Activated naive CD8-positive, alpha-beta T cell treated with anti-CD3 and anti-CD28 coated beads, Interleukin-2, amount 10 ng/mL, durations not matched to agents 7 days and 5 days (primary cell): ENCODE results near the gene TGFBI. TPM values are rescaled to one million over a fixed set of nuclear protein-coding genes. Genes with fewer than 3 reads are reported as not detected.
A peak's percentile ranks its signal among the peaks of the same experiment; 100 is the strongest.

ENCODE experiments used
- ATAC-seq: fragments of 150-1000 bp; cut with Tn5 transposase; one replicate; pipeline ENCODE4 v1.10.0; 2021; ENCODE audit warnings: low read depth, moderate library complexity
- POLR2A ChIA-PET: fragments of 350-600 bp; sonication (Branson Sonifier 250); formaldehyde crosslinking; loops from one replicate; lab custom pipeline; 2021; ENCODE audit warnings: antibody characterized with exemption; lab: Charles Lee
- DNase-seq: peaks from one replicate; pipeline ENCODE4 v3.0.0; 2021
- H3K27ac Mint-ChIP-seq: one replicate; pipeline ENCODE4 v1.8.0; 2022; ENCODE audit warnings: mild to moderate bottlenecking, mixed read lengths
- H3K27me3 Mint-ChIP-seq: one replicate; pipeline ENCODE4 v1.8.0; 2022; ENCODE audit warnings: mild to moderate bottlenecking, moderate library complexity, mixed read lengths
- H3K36me3 Mint-ChIP-seq: one replicate; pipeline ENCODE4 v1.8.0; 2021; ENCODE audit warnings: mild to moderate bottlenecking, mixed read lengths
- H3K4me1 Mint-ChIP-seq: one replicate; pipeline ENCODE4 v1.8.0; 2021; ENCODE audit warnings: mixed read lengths
- H3K4me3 Mint-ChIP-seq: one replicate; pipeline ENCODE4 v1.8.0; 2022; ENCODE audit warnings: mild to moderate bottlenecking, moderate library complexity, mixed read lengths
- H3K9me3 Mint-ChIP-seq: one replicate; pipeline ENCODE4 v1.8.0; 2021; ENCODE audit warnings: mixed read lengths
- total RNA-seq, 2 experiments: library from RNA; stranded (reverse); gene quantifications; one replicate each; pipeline ENCODE4 v1.2.3, GENCODE V29; 2021

The TGFBI gene
- 10 to 100 TPM in 1 of 2 experiments, 1 to 10 TPM in 1; 9.3 to 14.6 TPM for total RNA-seq

GRCh38 chr5:136028782-136029742, at the start of gene TGFBI:
TSS of gene TGFBI (plus strand) at chr5:136028988. CDS start at chr5:136029056, 68 bp downstream.
- Mint-ChIP-seq H3K4me1 (peaks cover 2% of the 10 kb centered on the region), H3K9me3 (no peaks in the 10 kb centered on the region), H3K27ac (no peak within 1 kb of the TSS), H3K27me3 (peaks cover 47% of the 10 kb centered on the region), H3K4me3 (no peak within 1 kb of the TSS), H3K36me3 (no peaks in the 10 kb centered on the region)
- DNase-seq, result peak; percentile 39
- POLR2A ChIA-PET, result no interaction called here
- ATAC-seq, result peak; percentile 78

GRCh38 chr5:135978993-135979392, 49.8 kb upstream of the TGFBI start:
- POLR2A ChIA-PET, result no interaction called here
- DNase-seq (no peak), ATAC-seq (no peak)
- Mint-ChIP-seq H3K36me3 (no peaks in the 10 kb centered on the region), H3K27me3 (peaks cover 21% of the 10 kb centered on the region), H3K4me3 (no peak overlapping the region), H3K9me3 (no peaks in the 10 kb centered on the region), H3K27ac (no peak overlapping the region), H3K4me1 (no peaks in the 10 kb centered on the region)

- POLR2A ChIA-PET, result no interaction called here
- ATAC-seq, result no peak
- no peak overlapping the region for H3K4me3 Mint-ChIP-seq
These were observed 49.3 kb upstream of the TGFBI start for GRCh38 chr5:135979510-135979909.

GRCh38 chr5:135980620-135981019, 48.2 kb upstream of the TGFBI start:
- Mint-ChIP-seq H3K27ac (no peak overlapping the region), H3K27me3 (peaks cover 17% of the 10 kb centered on the region), H3K36me3 (no peaks in the 10 kb centered on the region), H3K4me3 (no peak overlapping the region), H3K4me1 (no peaks in the 10 kb centered on the region), H3K9me3 (no peaks in the 10 kb centered on the region)
- DNase-seq (no peak), ATAC-seq (no peak)
- POLR2A ChIA-PET, result no interaction called here

More at GRCh38 chr5:135979510-135979909, 49.3 kb upstream of the TGFBI start:
- no peak for DNase-seq
- Mint-ChIP-seq H3K9me3 (no peaks in the 10 kb centered on the region), H3K4me1 (no peaks in the 10 kb centered on the region), H3K27me3 (peaks cover 19% of the 10 kb centered on the region), H3K27ac (no peak overlapping the region), H3K36me3 (no peaks in the 10 kb centered on the region)

GRCh38 chr5:135985951-135986350, 42.8 kb upstream of the TGFBI start:
- H3K4me1 Mint-ChIP-seq, result no peaks in the 10 kb centered on the region
- no peak overlapping the region for H3K4me3 Mint-ChIP-seq
- H3K27me3 Mint-ChIP-seq, result peaks cover 19% of the 10 kb centered on the region
- POLR2A ChIA-PET, result no interaction called here
- no peaks in the 10 kb centered on the region for H3K9me3 Mint-ChIP-seq
- DNase-seq, result no peak
- no peak overlapping the region for H3K27ac Mint-ChIP-seq
- H3K36me3 Mint-ChIP-seq, result no peaks in the 10 kb centered on the region
- ATAC-seq, result no peak

- POLR2A ChIA-PET, result no interaction called here
- DNase-seq, result no peak
These were observed 42.4 kb upstream of the TGFBI start for GRCh38 chr5:135986401-135986800.

GRCh38 chr5:135986891-135987401, 41.8 kb upstream of the TGFBI start:
- Mint-ChIP-seq H3K36me3 (no peaks in the 10 kb centered on the region), H3K4me1 (no peaks in the 10 kb centered on the region), H3K9me3 (no peaks in the 10 kb centered on the region), H3K27ac (no peak overlapping the region), H3K27me3 (peaks cover 19% of the 10 kb centered on the region), H3K4me3 (no peak overlapping the region)
- DNase-seq (no peak), ATAC-seq (no peak)
- POLR2A ChIA-PET, result no interaction called here

More at GRCh38 chr5:135986401-135986800, 42.4 kb upstream of the TGFBI start:
- H3K4me1 Mint-ChIP-seq, result no peaks in the 10 kb centered on the region
- H3K4me3 Mint-ChIP-seq, result no peak overlapping the region
- no peaks in the 10 kb centered on the region for H3K9me3 Mint-ChIP-seq
- ATAC-seq, result no peak
- H3K27ac Mint-ChIP-seq, result no peak overlapping the region
- H3K27me3 Mint-ChIP-seq, result peaks cover 19% of the 10 kb centered on the region
- no peaks in the 10 kb centered on the region for H3K36me3 Mint-ChIP-seq

GRCh38 chr5:135988546-135988945, 40.2 kb upstream of the TGFBI start:
- Mint-ChIP-seq H3K4me3 (no peak overlapping the region), H3K27ac (no peak overlapping the region), H3K36me3 (no peaks in the 10 kb centered on the region), H3K9me3 (no peaks in the 10 kb centered on the region), H3K27me3 (peaks cover 19% of the 10 kb centered on the region), H3K4me1 (no peaks in the 10 kb centered on the region)
- DNase-seq, result no peak
- no peak for ATAC-seq
- POLR2A ChIA-PET, result no interaction called here

- POLR2A ChIA-PET, result no interaction called here
- no peak overlapping the region for H3K4me3 Mint-ChIP-seq
- H3K4me1 Mint-ChIP-seq, result no peaks in the 10 kb centered on the region
- DNase-seq, result no peak
- no peak for ATAC-seq
- H3K9me3 Mint-ChIP-seq, result no peaks in the 10 kb centered on the region
- no peak overlapping the region for H3K27ac Mint-ChIP-seq
- H3K27me3 Mint-ChIP-seq, result peaks cover 15% of the 10 kb centered on the region
- H3K36me3 Mint-ChIP-seq, result no peaks in the 10 kb centered on the region
These were observed 39.1 kb upstream of the TGFBI start for GRCh38 chr5:135989686-135990085.

GRCh38 chr5:135990528-135991255, 38.1 kb upstream of the TGFBI start:
- no peak overlapping the region for H3K27ac Mint-ChIP-seq
- no peak overlapping the region for H3K4me3 Mint-ChIP-seq
- DNase-seq (no peak), ATAC-seq (no peak)
- peaks cover 15% of the 10 kb centered on the region for H3K27me3 Mint-ChIP-seq
- H3K4me1 Mint-ChIP-seq, result no peaks in the 10 kb centered on the region
- POLR2A ChIA-PET, result no interaction called here
- H3K36me3 Mint-ChIP-seq, result no peaks in the 10 kb centered on the region
- H3K9me3 Mint-ChIP-seq, result no peaks in the 10 kb centered on the region

GRCh38 chr5:135991429-135991828, 37.4 kb upstream of the TGFBI start:
- no peak overlapping the region for H3K4me3 Mint-ChIP-seq
- H3K27ac Mint-ChIP-seq, result no peak overlapping the region
- H3K9me3 Mint-ChIP-seq, result no peaks in the 10 kb centered on the region
- no peaks in the 10 kb centered on the region for H3K4me1 Mint-ChIP-seq
- POLR2A ChIA-PET, result no interaction called here
- no peak for DNase-seq
- H3K27me3 Mint-ChIP-seq, result peaks cover 12% of the 10 kb centered on the region
- H3K36me3 Mint-ChIP-seq, result no peaks in the 10 kb centered on the region
- no peak for ATAC-seq

- no peak for DNase-seq
- H3K36me3 Mint-ChIP-seq, result no peaks in the 10 kb centered on the region
- H3K4me1 Mint-ChIP-seq, result no peaks in the 10 kb centered on the region
- no peak overlapping the region for H3K27ac Mint-ChIP-seq
- H3K27me3 Mint-ChIP-seq, result peaks cover 11% of the 10 kb centered on the region
- H3K9me3 Mint-ChIP-seq, result no peaks in the 10 kb centered on the region
- POLR2A ChIA-PET, result no interaction called here
- H3K4me3 Mint-ChIP-seq, result no peak overlapping the region
- no peak for ATAC-seq
These were observed 35.4 kb upstream of the TGFBI start for GRCh38 chr5:135993335-135993879.

- ATAC-seq, result no peak
- POLR2A ChIA-PET, result no interaction called here
- H3K27me3 Mint-ChIP-seq, result peaks cover 11% of the 10 kb centered on the region
- no peaks in the 10 kb centered on the region for H3K9me3 Mint-ChIP-seq
- no peaks in the 10 kb centered on the region for H3K4me1 Mint-ChIP-seq
- DNase-seq, result no peak
- H3K4me3 Mint-ChIP-seq, result no peak overlapping the region
- H3K27ac Mint-ChIP-seq, result no peak overlapping the region
- H3K36me3 Mint-ChIP-seq, result no peaks in the 10 kb centered on the region
These were observed 34.7 kb upstream of the TGFBI start for GRCh38 chr5:135993880-135994636.
